Mucosa of descending colon (tissue), 3 donors: ENCODE data around the gene UBE2L3. TPM values are rescaled to one million over a fixed set of nuclear protein-coding genes. Genes with fewer than 3 reads are reported as not detected.

Source experiments
- ATAC-seq: fragments of 200-7000 bp; cut with Tn5 transposase; one replicate; pipeline ENCODE4 v1.9.1; 2020; ENCODE audit warnings: mild to moderate bottlenecking, moderate library complexity
- DNase-seq, 3 donors: peaks; one replicate each; pipeline ENCODE4 v3.0.0-alpha.2; 2020
- H3K36me3 ChIP-seq: fragments of 200-600 bp; one replicate; pipeline ENCODE4 v1.8.0; 2021; ENCODE audit warnings: low read depth, mild to moderate bottlenecking
- H3K4me1 ChIP-seq: fragments of 200-600 bp; one replicate; pipeline ENCODE4 v1.8.0; 2021; ENCODE audit warnings: low read depth, mild to moderate bottlenecking
- H3K4me3 ChIP-seq: fragments of 200-600 bp; one replicate; pipeline ENCODE4 v1.8.0; 2021; ENCODE audit warnings: mild to moderate bottlenecking
- H3K9me3 ChIP-seq: fragments of 200-600 bp; one replicate; pipeline ENCODE4 v1.8.0; 2021; ENCODE audit warnings: mild to moderate bottlenecking
- intact Hi-C, 2 donors: fragments of 100-400 bp; cut with DNase I in 1 of 2; cut with micrococcal nuclease in 1 of 2; formaldehyde crosslinking; loops; one replicate each; pipeline versions ENCODE4 v1.11.0 to v1.11.1; 2022; cut with DNase I, micrococcal nuclease
- microRNA-seq: library from miRNA; unstranded; fragments of <30 nt; microRNA quantifications from one replicate; pipeline ENCODE4, GENCODE V29; 2019
- total RNA-seq, 3 donors: library from RNA; stranded (reverse); fragmentation: NEBNext Ultra II Directional in 2 of 3; extraction: Animal tissue kit (Norgen Biotek cat#: 25700) in 2 of 3; gene quantifications; one replicate each; pipeline versions ENCODE4 v1.2.1 to v1.2.4, GENCODE V29; 2021 to 2023
- TF ChIP-seq, protein P1 (sequence below): fragments of 200-600 bp; IDR thresholded peaks from one replicate; pipeline ENCODE4 v1.8.0; 2022; ENCODE audit warnings: antibody characterized with exemption, mild to moderate bottlenecking
- donor health status: DM: no; HTN: no; CAD: no; lungs with moderate emphysema.
- donor health status: DM: no; HTN: no; CAD: no.
- donor health status: DM: no; HTN: yes; CAD: no.

The UBE2L3 gene
- total RNA-seq, 3 donors from 2014 or later, result 52.6 to 60.9 (median 60.7) TPM

DNA sequence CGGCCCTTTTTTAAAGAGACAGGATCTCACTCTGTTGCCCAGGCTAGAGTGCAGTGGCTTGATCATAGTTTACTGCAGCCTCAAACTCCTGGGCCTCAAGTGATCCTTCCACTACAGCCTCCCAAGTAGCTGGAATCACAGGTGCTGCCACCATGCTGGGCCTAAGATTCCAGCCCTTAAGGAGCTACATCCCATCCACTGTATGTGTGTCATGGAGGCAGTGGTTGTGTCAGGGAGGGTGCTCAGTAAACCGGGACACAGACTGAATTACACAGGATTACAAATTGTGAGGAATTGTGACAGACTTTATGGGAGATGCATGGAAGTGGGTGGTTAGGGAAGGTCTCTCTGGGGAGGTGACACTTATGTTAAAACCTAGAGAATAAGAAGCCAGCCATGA is 96.2 kb downstream of the UBE2L3 start:
- ATAC-seq (no peak), DNase-seq (no peak)
- H3K36me3 ChIP-seq, result no peaks in the 10 kb centered on the region
- TF ChIP-seq, protein P1, sequence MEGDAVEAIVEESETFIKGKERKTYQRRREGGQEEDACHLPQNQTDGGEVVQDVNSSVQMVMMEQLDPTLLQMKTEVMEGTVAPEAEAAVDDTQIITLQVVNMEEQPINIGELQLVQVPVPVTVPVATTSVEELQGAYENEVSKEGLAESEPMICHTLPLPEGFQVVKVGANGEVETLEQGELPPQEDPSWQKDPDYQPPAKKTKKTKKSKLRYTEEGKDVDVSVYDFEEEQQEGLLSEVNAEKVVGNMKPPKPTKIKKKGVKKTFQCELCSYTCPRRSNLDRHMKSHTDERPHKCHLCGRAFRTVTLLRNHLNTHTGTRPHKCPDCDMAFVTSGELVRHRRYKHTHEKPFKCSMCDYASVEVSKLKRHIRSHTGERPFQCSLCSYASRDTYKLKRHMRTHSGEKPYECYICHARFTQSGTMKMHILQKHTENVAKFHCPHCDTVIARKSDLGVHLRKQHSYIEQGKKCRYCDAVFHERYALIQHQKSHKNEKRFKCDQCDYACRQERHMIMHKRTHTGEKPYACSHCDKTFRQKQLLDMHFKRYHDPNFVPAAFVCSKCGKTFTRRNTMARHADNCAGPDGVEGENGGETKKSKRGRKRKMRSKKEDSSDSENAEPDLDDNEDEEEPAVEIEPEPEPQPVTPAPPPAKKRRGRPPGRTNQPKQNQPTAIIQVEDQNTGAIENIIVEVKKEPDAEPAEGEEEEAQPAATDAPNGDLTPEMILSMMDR, result no peak
- H3K4me3 ChIP-seq, result no peak overlapping the region
- intact Hi-C loops, result no loop called here
- H3K9me3 ChIP-seq, result no peaks in the 10 kb centered on the region
- H3K4me1 ChIP-seq, result peaks cover 9% of the 10 kb centered on the region

DNA sequence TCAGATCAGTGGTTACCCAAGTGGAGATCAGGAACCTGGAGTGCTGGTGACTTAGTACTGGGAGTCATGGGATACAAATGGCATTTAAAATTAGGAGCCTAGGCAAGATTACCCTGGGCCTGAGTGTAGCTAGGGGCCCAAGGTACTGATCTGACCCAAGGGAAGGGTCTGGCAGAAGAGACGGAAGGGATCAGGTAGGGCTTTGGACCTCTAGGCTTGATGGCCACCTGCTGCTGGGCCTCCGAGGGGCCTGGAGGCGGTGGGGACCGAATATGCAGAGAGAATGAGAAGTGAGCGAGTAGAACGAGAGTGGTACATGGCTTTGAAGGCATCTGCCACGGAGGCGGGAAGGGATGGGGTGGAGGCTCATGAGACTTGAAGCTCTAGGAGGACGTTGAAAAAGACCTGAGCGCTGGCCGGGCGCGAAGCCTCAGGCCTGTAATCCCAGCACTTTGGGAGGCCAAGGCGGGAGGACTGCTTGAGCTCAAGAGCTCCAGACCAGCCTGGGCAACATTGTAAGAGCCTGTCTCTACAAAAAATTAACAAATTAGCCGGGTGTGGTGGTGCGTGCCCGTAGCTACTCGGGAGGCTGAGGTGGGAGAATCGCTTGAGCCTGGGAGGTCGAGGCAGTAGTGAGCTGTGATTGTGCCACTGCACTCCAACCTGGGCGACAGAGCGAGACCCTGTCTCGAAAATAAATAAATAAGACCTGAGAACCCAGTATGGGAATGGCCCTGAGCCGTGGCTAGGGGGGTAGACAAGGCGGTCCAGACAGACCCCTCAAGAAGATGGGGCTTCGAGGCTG is 97.7 kb downstream of the UBE2L3 start:
- Histone ChIP-seq H3K9me3 (no peaks in the 10 kb centered on the region), H3K4me1 (peaks cover 9% of the 10 kb centered on the region), H3K4me3 (no peak overlapping the region), H3K36me3 (no peaks in the 10 kb centered on the region)
- DNase-seq (no peak), ATAC-seq (no peak)
- intact Hi-C loops, result no loop called here
- TF ChIP-seq, protein P1, result no peak

DNA sequence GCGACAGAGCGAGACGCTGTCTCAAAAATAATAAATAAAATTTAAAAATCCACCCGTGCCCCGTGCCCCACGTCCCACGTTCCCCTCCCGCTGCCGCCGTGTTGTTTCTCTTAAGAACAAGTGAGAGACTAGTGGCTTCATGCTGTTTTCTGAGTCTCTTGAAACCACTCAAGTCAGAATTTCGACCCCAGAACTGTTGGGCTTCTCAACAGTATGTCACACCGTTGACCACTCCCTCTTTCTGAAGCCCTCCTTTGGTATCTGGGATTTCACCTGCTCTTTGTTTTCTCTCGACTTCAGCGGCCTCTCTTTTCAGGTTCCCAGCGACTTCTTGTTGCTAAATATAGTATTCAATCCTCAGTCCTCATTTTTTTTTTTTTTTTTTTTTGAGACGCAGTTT is 99.3 kb downstream of the UBE2L3 start:
- H3K4me1 ChIP-seq, result peaks cover 9% of the 10 kb centered on the region
- H3K36me3 ChIP-seq, result no peaks in the 10 kb centered on the region
- ATAC-seq, result no peak
- TF ChIP-seq, protein P1, result no peak
- H3K4me3 ChIP-seq, result peak overlapping the region; percentile 6
- H3K9me3 ChIP-seq, result no peaks in the 10 kb centered on the region
- intact Hi-C loops, result no loop called here
- DNase-seq, result peak in 1 of 3 donors; percentile 22

DNA sequence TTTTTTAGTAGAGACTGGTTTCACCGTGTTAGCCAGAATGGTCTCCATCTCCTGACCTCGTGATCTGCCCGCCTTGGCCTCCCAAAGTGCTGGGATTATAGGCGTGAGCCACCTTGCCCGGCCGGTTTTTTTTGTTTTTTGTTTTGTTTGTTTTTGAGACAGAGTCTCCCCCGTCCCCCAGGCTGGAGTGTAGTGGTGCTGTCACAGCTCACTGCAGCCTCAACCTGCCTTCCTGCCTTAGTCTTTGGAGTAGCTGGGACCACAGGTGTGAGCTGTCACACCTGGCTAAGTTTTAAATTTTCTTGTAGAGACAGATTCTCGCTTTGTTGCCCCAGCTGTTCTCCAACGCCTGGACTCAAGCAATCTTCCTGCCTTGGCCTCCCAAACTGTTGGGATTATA is 101.5 kb downstream of the UBE2L3 start:
- Histone ChIP-seq H3K9me3 (no peaks in the 10 kb centered on the region), H3K4me3 (no peak overlapping the region), H3K4me1 (peaks cover 9% of the 10 kb centered on the region), H3K36me3 (no peaks in the 10 kb centered on the region)
- no peak for DNase-seq
- TF ChIP-seq, protein P1, result no peak
- intact Hi-C loops, result no loop called here
- no peak for ATAC-seq

DNA sequence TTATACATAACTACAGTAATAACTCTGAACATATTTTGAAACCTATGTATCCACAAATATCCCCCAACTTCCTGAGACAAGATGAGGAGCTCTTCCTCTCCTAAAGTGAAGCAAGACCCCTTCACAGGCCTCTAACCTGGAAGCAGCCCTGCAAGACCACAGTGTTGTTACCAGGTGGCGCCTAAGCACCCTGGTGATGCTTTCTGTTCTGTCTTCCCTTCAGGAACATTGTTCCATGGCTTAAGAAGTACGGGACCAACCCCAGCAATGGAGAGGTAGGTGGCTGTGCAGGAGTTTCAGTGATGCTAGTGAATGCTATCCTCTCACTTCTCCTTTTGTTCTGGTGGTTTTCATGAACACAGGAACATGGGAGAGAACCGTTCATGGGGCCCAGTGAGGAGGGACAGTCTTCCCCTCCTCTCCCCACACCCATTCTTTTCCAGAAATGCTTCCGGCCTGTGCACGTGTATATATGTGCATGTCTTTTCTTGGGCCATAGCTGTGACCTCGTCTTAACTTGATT is 104.7 kb downstream of the UBE2L3 start:
- TF ChIP-seq, protein P1, result no peak
- Histone ChIP-seq H3K4me3 (no peak overlapping the region), H3K9me3 (no peaks in the 10 kb centered on the region), H3K36me3 (no peaks in the 10 kb centered on the region), H3K4me1 (no peaks in the 10 kb centered on the region)
- no peak for DNase-seq
- no peak for ATAC-seq
- intact Hi-C loops, result no loop called here

Small RNA genes lying within 50 kb of the gene (microRNA-seq; reads per million reads assigned to microRNA genes)
- gene MIR130B (439 reads per million, percentile 77 among the genes with 10 or more reads in this experiment), gene MIR301B (4.0 reads per million, percentile 18 among the genes with 10 or more reads in this experiment)

Other genes with a start within 250 kb of the UBE2L3 start
- under 1 TPM in 1 of 3 donors, not detected in 2; 0.09 TPM for gene RIMBP3B, start 184.0 kb upstream of the UBE2L3 start, total RNA-seq
- 1 to 10 TPM; 6.0 to 6.2 (median 6.0) TPM for gene HIC2, start 150.3 kb upstream of the UBE2L3 start, total RNA-seq
- gene TMEM191C, start 100.3 kb upstream of the UBE2L3 start, total RNA-seq, result 1 to 10 TPM; 1.3 to 2.9 (median 2.1) TPM
- under 1 TPM in 2 of 3 donors, not detected in 1; 0.13 to 0.22 TPM for gene RIMBP3C, start 16.3 kb upstream of the UBE2L3 start, total RNA-seq
- gene YDJC, start 62.3 kb downstream of the UBE2L3 start, total RNA-seq, result 10 to 100 TPM; 12.5 to 26.5 (median 21.7) TPM
- gene CCDC116, start 65.0 kb downstream of the UBE2L3 start, total RNA-seq, result under 1 TPM; 0.22 to 0.89 (median 0.26) TPM
- gene SDF2L1, start 74.6 kb downstream of the UBE2L3 start, total RNA-seq, result 10 to 100 TPM; 25.8 to 48.8 (median 28.0) TPM
- gene PPIL2, start 98.3 kb downstream of the UBE2L3 start, total RNA-seq, result 10 to 100 TPM; 42.5 to 68.3 (median 61.6) TPM
- 1 to 10 TPM; 2.7 to 6.8 (median 2.8) TPM for gene YPEL1, start 168.1 kb downstream of the UBE2L3 start, total RNA-seq